ENCODE data around the gene PLXDC2.

The PLXDC2 gene

DNA sequence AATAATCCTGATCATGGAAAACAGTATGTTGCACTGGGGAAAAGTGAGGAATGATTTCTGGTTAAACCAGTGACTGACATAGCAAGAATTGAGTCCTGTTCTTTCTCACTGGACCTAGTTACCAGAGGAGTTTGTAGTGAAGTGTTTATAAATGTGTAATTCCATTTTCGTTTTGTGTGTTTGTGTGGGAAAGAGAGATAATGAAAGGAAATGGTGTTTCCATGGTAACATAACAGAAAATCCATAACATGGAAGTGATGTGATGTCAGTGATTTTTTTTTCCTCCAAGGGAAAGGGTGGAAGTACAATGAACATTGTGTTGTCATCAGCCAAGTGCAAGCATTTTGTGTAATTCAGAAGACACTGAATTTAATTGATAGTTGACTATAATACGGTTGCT, 283.9 kb downstream of the PLXDC2 start:
- ChIA-PET POLR2A (no interaction called here), CTCF (no interaction called here)
- H3K4me3 ChIP-seq (ENCODE audit: low read depth, low read length), result no peak overlapping the region

DNA sequence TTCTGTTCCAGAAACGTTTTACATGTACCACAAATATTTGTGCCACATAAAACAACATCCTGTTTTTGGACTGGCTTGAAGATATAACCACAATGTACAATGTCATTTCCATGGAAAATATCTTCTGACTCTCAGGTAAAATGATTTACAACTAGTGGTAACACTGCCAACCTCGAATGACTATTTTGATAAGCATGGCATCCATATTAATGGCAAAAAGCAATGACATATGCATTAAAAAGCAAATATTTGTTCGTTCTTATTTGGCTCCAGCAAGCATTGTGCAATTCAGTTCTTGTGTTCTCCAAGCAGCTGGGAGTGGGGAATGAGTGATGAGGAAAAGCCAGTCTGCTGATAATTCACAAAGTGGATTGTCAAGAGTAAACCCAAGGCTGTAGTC, 289.0 kb downstream of the PLXDC2 start:
- Histone ChIP-seq H3K36me3 (ENCODE audit: control insufficient read depth in 2 of 2, insufficient read depth in 1 of 2, low read length in 2 of 2) (no peaks in the 10 kb centered on the region), H3K4me1 (ENCODE audit: control insufficient read depth, insufficient read depth, low read length) (no peaks in the 10 kb centered on the region), H3K27ac (ENCODE audit: extremely low read depth, low read depth, low read length) (no peak overlapping the region), H3K9me3 (ENCODE audit: control insufficient read depth, insufficient read depth, low read depth, low read length) (no peaks in the 10 kb centered on the region), H3K4me3 (ENCODE audit: low read depth, low read length) (no peak overlapping the region)
- TF ChIP-seq ZNF114 (tag by site-specific recombination; IDR thresholded peaks at IDR 0.05) (no peak), ZBTB1 (tag by site-specific recombination; IDR thresholded peaks at IDR 0.05) (no peak), REST (tag by site-specific recombination; IDR thresholded peaks at IDR 0.05) (no peak), ZNF23 (tag by site-specific recombination; IDR thresholded peaks at IDR 0.05; ENCODE audit: borderline replicate concordance) (no peak), ZNF19 (tag by site-specific recombination; IDR thresholded peaks at IDR 0.05; ENCODE audit: low read depth) (no peak), ZNF202 (tag by site-specific recombination; IDR thresholded peaks at IDR 0.05; ENCODE audit: borderline replicate concordance) (no peak), ZNF776 (tag by site-specific recombination; IDR thresholded peaks at IDR 0.05; ENCODE audit: borderline replicate concordance) (no peak), WT1 (tag by site-specific recombination; IDR thresholded peaks at IDR 0.05) (no peak), ZNF404 (tag by site-specific recombination; IDR thresholded peaks at IDR 0.05) (no peak), OVOL3 (tag by site-specific recombination; IDR thresholded peaks at IDR 0.05) (no peak)
- TF ChIP-seq, protein P1, sequence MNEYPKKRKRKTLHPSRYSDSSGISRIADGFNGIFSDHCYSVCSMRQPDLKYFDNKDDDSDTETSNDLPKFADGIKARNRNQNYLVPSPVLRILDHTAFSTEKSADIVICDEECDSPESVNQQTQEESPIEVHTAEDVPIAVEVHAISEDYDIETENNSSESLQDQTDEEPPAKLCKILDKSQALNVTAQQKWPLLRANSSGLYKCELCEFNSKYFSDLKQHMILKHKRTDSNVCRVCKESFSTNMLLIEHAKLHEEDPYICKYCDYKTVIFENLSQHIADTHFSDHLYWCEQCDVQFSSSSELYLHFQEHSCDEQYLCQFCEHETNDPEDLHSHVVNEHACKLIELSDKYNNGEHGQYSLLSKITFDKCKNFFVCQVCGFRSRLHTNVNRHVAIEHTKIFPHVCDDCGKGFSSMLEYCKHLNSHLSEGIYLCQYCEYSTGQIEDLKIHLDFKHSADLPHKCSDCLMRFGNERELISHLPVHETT (tag by site-specific recombination; IDR thresholded peaks at IDR 0.05), result no peak
- ChIA-PET POLR2A (no interaction called here), CTCF (no interaction called here)

More for the DNA sequence above, 283.9 kb downstream of the PLXDC2 start:
- H3K36me3 ChIP-seq (ENCODE audit: control insufficient read depth in 2 of 2, insufficient read depth in 1 of 2, low read length in 2 of 2), result no peaks in the 10 kb centered on the region
- TF ChIP-seq ZNF701 (tag by site-specific recombination; IDR thresholded peaks at IDR 0.05) (no peak), PATZ1 (tag by site-specific recombination; IDR thresholded peaks at IDR 0.05) (no peak), ZNF792 (tag by site-specific recombination; IDR thresholded peaks at IDR 0.05) (no peak), ZIC2 (tag by site-specific recombination; IDR thresholded peaks at IDR 0.05) (no peak), ZNF132 (tag by site-specific recombination; IDR thresholded peaks at IDR 0.05; ENCODE audit: borderline replicate concordance) (no peak), ZNF366 (tag by site-specific recombination; conservative IDR thresholded peaks at IDR 0.05) (no peak), WT1 (tag by site-specific recombination; IDR thresholded peaks at IDR 0.05) (no peak), TCF7L2 (IDR thresholded peaks at IDR 0.05; ENCODE audit: borderline replicate concordance, low read depth, low read length) (no peak), ZBTB17 (tag by site-specific recombination; IDR thresholded peaks at IDR 0.05) (no peak), SCRT1 (tag by site-specific recombination; IDR thresholded peaks at IDR 0.05; ENCODE audit: borderline replicate concordance) (no peak), ZNF596 (tag by site-specific recombination; IDR thresholded peaks at IDR 0.05) (no peak), ZNF341 (tag by site-specific recombination; IDR thresholded peaks at IDR 0.05; ENCODE audit: low read depth) (no peak), ZXDB (tag by site-specific recombination; IDR thresholded peaks at IDR 0.05) (no peak), REST (tag by site-specific recombination; IDR thresholded peaks at IDR 0.05) (no peak), ZNF707 (tag by site-specific recombination; IDR thresholded peaks at IDR 0.05) (no peak)
- H3K4me1 ChIP-seq (ENCODE audit: control insufficient read depth, insufficient read depth, low read length), result no peaks in the 10 kb centered on the region
- no peaks in the 10 kb centered on the region for H3K9me3 ChIP-seq (ENCODE audit: control insufficient read depth, insufficient read depth, low read depth, low read length)
- no peak overlapping the region for H3K27ac ChIP-seq (ENCODE audit: extremely low read depth, low read depth, low read length)
